GM11168 (cell line): ENCODE data around the gene SERPINE1.
"Not testable (repeated sequence)": the region's sequence is repeated elsewhere in the genome, so short reads cannot be mapped to it uniquely, and the experiment has no call there.

Source experiments
- in situ Hi-C: fragments of 300-500 bp; cut with MboI; formaldehyde crosslinking; loops from one replicate; pipeline ENCODE4 v1.12.0; 2022; ENCODE audit warnings: low sequenced_read_pairs; ENCODE audit not compliant: unreplicated experiment

The SERPINE1 gene

GRCh38 chr7:101100858-101101847 is 25.8 kb upstream of the SERPINE1 start:
- in situ Hi-C loops = no loop called here

GRCh38 chr7:101102026-101102425 is 24.9 kb upstream of the SERPINE1 start:
- in situ Hi-C loops = no loop called here

- in situ Hi-C loops = not testable (repeated sequence)
Observed at GRCh38 chr7:101103701-101104100, 23.2 kb upstream of the SERPINE1 start.

GRCh38 chr7:101104193-101104713 is 22.7 kb upstream of the SERPINE1 start:
- in situ Hi-C loops = no loop called here

GRCh38 chr7:101104799-101105198 is 22.1 kb upstream of the SERPINE1 start:
- in situ Hi-C loops = no loop called here

DNA sequence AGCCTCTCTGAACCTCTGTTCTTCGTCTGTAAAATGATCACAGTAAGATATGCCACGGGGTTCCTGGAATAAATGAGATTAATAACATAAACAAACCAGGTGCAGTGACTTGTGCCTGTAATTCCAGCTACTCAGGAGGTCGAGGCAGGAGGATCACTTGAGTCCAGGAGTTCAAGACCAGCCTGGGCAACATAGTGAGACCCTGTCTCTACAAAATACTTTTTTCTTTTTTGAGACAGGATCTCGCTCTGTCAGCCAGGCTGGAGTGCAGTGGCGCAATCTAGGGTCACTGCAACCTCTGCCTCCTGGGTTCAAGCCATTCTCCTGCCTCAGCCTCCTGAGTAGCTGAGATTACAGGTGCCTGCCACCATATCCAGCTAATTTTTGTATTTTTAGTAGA is 21.7 kb upstream of the SERPINE1 start:
- in situ Hi-C loops = not testable (repeated sequence)

- in situ Hi-C loops = no loop called here
Observed at GRCh38 chr7:101106386-101106785, 20.5 kb upstream of the SERPINE1 start.

GRCh38 chr7:101108330-101108857 is 18.5 kb upstream of the SERPINE1 start:
- in situ Hi-C loops = no loop called here

DNA sequence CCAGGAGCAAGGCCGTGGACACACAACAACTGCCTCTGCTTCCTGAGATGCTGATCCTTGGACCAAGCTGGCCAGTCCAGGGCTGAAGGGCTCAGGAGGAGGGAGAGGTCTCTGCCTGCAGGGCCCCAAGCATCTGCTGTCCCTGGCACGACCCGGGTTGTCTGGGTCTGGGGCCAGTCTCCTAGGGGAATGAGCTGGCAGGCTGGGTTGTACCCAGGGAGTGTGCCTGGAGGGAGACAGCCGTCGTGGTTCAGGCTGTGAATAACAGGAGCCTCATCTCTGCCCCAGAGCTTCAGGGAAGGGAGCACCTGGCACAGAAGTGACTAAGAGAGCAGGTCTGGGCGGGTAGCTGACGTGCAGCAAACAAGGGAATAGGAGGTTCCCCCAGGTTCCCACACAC is 17.9 kb upstream of the SERPINE1 start:
- in situ Hi-C loops = no loop called here

- in situ Hi-C loops = no loop called here
Observed at GRCh38 chr7:101109368-101109767, 17.5 kb upstream of the SERPINE1 start.

- in situ Hi-C loops = no loop called here
Observed at GRCh38 chr7:101111261-101111660, 15.6 kb upstream of the SERPINE1 start.

DNA sequence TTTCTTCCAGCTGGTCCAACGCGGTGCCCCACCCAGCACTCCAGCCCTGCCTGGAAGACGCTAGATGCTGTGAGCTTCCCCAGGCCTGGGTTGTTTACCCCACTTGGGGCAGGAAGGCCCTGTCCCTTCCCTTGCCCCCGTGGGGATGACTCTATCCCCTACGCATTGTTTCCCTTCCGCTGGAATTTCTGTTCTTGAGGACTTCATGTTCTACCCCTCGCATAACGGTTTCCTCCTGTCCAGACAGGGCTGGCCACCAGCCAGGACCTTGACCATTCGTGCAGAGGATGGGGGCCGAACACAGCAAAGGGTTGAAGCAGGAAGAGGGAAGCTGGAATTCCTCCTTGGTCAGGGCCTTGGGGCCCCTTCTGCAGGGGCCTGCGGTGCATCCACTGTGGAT is 14.7 kb upstream of the SERPINE1 start:
- in situ Hi-C loops = no loop called here

- in situ Hi-C loops = not testable (repeated sequence)
Observed at GRCh38 chr7:101113140-101113539, 13.8 kb upstream of the SERPINE1 start.

GRCh38 chr7:101113836-101114235 is 13.1 kb upstream of the SERPINE1 start:
- in situ Hi-C loops = no loop called here

DNA sequence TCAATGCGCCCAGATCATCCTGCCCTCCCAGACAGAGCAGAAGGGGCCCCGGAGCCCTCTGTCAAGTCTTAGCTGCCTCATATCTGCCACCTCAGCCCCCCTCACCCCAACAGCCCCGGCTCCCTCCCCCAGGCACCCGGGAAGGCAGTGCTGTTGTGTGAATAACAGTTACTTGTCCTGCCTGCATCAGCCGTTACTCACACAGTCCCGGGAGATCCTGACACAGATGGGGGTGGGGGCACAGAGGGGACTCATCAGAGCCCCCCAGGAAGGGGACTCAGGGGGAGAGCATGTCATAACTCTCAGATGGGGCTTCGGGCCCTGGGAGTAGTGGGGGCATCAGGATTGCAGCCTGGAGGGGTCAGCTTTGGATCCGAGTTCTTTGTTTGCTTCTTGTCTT is 12.4 kb upstream of the SERPINE1 start:
- in situ Hi-C loops = no loop called here

GRCh38 chr7:101115215-101115614 is 11.7 kb upstream of the SERPINE1 start:
- in situ Hi-C loops = no loop called here

- in situ Hi-C loops = no loop called here
Observed at GRCh38 chr7:101116898-101117297, 10.0 kb upstream of the SERPINE1 start.

DNA sequence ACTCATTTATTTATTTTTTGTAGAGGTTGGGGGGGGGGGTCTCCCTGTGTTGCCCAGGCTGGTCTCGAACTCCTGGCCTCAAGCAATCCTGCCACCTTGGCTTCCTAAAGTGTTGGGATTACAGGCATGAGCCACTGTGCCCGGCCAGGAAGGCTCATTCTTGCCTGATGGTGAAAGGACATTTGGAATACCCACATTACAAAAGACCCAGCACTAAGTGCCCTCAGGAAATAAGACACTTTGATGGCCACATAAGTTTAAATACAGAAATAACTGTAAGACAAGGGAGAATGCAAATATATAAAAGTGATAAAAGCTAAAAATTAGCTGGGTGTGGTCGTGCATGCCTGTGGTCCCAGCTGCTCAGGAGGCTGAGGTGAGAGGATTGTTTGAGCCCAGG is 8.0 kb upstream of the SERPINE1 start:
- in situ Hi-C loops = no loop called here

DNA sequence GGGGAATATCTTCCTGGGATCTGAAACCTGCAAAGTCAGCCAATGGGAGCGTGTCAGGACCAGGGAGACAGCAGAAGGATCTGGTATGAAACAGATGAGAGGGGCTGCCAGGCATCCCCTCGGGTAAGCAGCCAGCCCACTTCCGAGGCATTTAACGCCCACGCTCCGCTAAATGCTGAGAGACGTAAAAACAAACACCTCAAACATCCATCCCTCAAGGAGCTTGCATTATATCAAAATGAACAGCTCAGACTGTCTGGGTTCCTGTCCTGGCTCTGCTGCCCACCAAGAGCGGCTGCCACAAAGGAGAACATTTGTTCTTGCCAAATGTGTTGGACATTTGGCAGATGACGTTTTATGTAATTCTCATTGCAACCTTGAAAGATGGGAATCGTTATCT is 7.0 kb upstream of the SERPINE1 start:
- in situ Hi-C loops = no loop called here

DNA sequence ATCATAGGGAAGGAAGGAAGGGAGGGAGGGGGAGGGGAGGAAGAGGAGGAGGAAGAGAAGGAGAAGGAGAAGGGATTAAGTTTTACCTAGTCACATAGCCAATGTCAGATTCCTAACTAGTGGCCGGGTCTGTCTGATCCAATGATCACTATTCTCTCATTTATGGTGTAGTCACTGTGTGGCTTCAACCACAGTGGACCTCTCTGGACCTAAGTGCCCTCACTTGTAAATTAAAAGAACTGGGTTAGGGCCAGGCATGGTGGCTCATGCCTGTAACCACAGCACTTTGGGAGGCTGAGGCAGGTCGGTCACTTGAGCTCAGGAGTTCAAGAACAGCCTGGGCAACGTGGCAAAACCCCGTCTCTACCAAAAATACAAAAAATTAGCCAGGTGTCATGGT is 6.6 kb upstream of the SERPINE1 start:
- in situ Hi-C loops = no loop called here

GRCh38 chr7:101121631-101121990 is 5.3 kb upstream of the SERPINE1 start:
- in situ Hi-C loops = not testable (repeated sequence)
